Endothelial cell of umbilical vein (primary cell): ENCODE data around the gene LTBP1.
"Not testable (repeated sequence)": the region's sequence is repeated elsewhere in the genome, so short reads cannot be mapped to it uniquely, and the experiment has no call there.

Experiments used
- EZH2 ChIP-seq: IDR thresholded peaks from 2 replicates; pipeline ENCODE4 v1.6.1; 2012; ENCODE audit warnings: borderline replicate concordance, low read depth, mild to moderate bottlenecking, moderate library complexity, low read length, inconsistent platforms; ENCODE audit not compliant: severe bottlenecking
- JUN ChIP-seq: IDR thresholded peaks from 2 replicates; pipeline ENCODE4 v1.6.1; 2011; ENCODE audit warnings: borderline replicate concordance, low read depth; ENCODE audit not compliant: insufficient read length, insufficient read depth
- POLR2A ChIP-seq: IDR thresholded peaks from 2 replicates; pipeline ENCODE4 v1.6.1; 2012; ENCODE audit warnings: low read depth, mild to moderate bottlenecking, control low read depth, low read length
- POLR2AphosphoS5 ChIP-seq: IDR thresholded peaks from 2 replicates; pipeline ENCODE4 v1.6.1; 2012; ENCODE audit warnings: low read depth, mild to moderate bottlenecking, control low read depth, low read length, moderate library complexity; ENCODE audit not compliant: insufficient read depth
- TF ChIP-seq, protein P1 (sequence below), 2 donors: IDR thresholded peaks; 1 replicate in 1 of 2; 2 replicates in 1 of 2; pipeline ENCODE4 v1.5.1; 2011; ENCODE audit warnings: low read length in 2 of 2, mild to moderate bottlenecking in 2 of 2, moderate library complexity in 2 of 2, control low read depth in 1 of 2, inconsistent platforms in 1 of 2, low read depth in 1 of 2; ENCODE audit not compliant: insufficient read depth in 1 of 2; ENCODE audit errors: extremely low read depth in 1 of 2
- TF ChIP-seq, protein P2 (sequence below): IDR thresholded peaks from 2 replicates; pipeline ENCODE4 v1.6.1; 2011; ENCODE audit not compliant: insufficient read depth, insufficient read length

DNA sequence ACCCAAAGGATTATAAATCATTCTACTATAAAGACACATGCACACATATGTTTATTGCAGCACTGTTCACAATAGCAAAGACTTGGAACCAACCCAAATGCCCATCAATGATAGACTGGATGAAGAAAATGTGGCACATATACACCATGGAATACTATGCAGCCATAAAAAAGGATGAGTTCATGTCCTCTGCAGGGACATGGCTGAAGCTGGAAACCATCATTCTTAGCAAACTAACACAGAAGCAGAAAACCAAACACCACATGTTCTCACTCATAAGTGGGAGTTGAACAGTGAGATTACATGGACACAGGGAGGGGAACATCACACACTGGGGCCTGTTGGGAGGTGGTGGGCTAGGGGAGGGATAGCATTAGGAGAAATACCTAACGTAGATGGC, 288.8 kb downstream of the LTBP1 start:
- TF ChIP-seq, protein P1, sequence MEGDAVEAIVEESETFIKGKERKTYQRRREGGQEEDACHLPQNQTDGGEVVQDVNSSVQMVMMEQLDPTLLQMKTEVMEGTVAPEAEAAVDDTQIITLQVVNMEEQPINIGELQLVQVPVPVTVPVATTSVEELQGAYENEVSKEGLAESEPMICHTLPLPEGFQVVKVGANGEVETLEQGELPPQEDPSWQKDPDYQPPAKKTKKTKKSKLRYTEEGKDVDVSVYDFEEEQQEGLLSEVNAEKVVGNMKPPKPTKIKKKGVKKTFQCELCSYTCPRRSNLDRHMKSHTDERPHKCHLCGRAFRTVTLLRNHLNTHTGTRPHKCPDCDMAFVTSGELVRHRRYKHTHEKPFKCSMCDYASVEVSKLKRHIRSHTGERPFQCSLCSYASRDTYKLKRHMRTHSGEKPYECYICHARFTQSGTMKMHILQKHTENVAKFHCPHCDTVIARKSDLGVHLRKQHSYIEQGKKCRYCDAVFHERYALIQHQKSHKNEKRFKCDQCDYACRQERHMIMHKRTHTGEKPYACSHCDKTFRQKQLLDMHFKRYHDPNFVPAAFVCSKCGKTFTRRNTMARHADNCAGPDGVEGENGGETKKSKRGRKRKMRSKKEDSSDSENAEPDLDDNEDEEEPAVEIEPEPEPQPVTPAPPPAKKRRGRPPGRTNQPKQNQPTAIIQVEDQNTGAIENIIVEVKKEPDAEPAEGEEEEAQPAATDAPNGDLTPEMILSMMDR (IDR thresholded peaks at IDR 0.05; ENCODE audit: extremely low read depth in 1 of 2, insufficient read depth in 1 of 2, low read depth in 1 of 2, low read length in 2 of 2), result not testable (repeated sequence)
- not testable (repeated sequence) for TF ChIP-seq POLR2AphosphoS5, EZH2, POLR2A, JUN
- TF ChIP-seq, protein P2, sequence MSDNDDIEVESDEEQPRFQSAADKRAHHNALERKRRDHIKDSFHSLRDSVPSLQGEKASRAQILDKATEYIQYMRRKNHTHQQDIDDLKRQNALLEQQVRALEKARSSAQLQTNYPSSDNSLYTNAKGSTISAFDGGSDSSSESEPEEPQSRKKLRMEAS, result not testable (repeated sequence)
